HG03280 (cell line): ENCODE measurements around the gene FNDC5.

Source experiments
- ATAC-seq: cut with Tn5 transposase; IDR thresholded peaks from one replicate; pipeline ENCODE4 v1.9.1; 2021; ENCODE audit warnings: mild to moderate bottlenecking, moderate library complexity; ENCODE audit not compliant: unreplicated experiment

The FNDC5 gene

GRCh38 chr1:32817815-32818786 is 52.6 kb downstream of the FNDC5 start:
- ATAC-seq, result peak; percentile 5

GRCh38 chr1:32817159-32817814 is 53.4 kb downstream of the FNDC5 start, which contains the start of the genes S100PBP and YARS1:
Gene S100PBP, plus strand, starts transcription at chr1:32817653. Its CDS starts 8,447 bp downstream, at chr1:32826100.
Gene YARS1, minus strand, starts transcription at chr1:32817358. Its CDS starts 114 bp downstream, at chr1:32817244.
- ATAC-seq, result peak; percentile 90

- no peak for ATAC-seq
These were observed 54.0 kb downstream of the FNDC5 start for GRCh38 chr1:32816676-32817158.

- no peak for ATAC-seq
These were observed 56.6 kb downstream of the FNDC5 start for GRCh38 chr1:32813941-32814739.
